NOMO-1 treated with DMSO at 0.1 percent for 48 hours (cell line): ENCODE data around the gene SLC16A10.

ENCODE experiments used
- DNase-seq: peaks from one replicate; lab custom pipeline; 2025; ENCODE audit not compliant: unreplicated experiment; lab: John Stamatoyannopoulos, UW

Gene SLC16A10

DNA sequence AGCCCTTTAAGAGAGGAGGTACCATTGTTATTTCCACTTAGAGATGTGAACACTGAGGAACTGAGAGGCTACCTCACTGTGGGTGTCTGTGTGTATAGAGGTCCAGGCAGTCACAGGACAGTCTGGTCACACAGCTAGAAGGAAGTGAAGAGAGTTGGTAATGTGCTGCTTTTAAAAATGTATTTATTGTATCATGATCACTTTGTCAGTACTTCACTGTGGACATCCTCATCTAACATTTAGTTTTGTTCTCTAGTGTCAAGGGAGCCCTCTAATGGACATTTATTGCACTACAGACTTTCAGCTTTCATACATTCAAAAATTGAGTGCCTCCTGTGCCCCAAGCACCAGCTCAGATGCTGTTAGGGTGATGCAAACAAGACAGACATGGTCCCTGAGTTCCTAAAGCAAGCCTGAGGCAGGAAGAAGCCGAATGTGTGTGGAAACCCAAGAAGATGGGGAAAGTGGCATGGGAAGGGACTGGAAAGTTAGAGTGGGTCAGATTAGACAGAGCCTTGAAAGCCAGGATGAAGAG, 123.0 kb downstream of the SLC16A10 start:
- DNase-seq = peak; percentile 51

DNA sequence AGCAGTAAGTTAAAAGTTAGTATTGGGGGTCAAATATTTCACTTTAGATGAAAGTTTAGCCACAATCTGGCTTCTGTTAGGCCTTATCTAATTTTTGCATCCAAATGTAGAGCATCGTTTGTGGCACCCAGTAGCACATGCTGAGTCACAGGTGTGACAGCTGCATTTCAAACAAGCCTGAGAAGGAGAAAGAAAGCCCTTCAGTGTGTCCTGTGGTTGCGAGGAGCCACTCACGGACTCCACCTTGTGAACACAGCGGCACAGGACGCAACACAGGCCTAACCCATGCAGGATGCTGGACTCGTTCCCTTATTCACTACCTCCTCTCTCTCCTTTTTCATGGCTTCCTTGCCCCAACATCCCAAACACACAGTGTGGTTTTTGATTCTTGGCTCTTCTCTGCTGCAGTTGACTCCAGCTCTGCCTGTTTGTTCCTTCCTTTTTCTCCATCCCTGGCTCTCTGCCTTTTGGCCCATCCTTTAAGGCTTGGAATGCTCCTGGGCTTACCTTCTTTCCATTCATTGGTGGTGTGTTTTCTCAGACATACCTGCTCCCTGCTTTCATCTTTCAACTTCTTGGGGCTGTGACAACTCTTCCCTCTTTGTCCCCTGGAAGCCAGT, 124.2 kb downstream of the SLC16A10 start:
- DNase-seq = no peak

DNA sequence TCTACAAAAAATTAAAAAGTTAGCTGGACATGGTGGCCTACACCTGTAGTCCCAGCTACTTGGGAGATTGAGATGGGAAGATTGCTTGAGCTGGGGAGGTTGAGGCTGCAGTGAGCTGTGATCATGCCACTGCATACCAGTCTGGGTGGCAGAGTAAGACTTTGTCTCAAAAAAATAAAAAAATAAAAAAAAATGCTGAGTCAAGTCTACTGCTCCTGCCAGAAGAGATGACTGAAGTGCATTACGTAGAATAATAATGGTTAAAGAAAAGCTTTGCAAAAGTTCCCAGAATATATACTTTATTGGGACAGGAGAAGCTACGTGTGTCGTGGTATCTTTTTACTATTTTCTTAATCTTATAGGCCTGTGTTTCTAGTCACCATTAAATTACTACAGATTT, 125.3 kb downstream of the SLC16A10 start:
- no peak for DNase-seq

DNA sequence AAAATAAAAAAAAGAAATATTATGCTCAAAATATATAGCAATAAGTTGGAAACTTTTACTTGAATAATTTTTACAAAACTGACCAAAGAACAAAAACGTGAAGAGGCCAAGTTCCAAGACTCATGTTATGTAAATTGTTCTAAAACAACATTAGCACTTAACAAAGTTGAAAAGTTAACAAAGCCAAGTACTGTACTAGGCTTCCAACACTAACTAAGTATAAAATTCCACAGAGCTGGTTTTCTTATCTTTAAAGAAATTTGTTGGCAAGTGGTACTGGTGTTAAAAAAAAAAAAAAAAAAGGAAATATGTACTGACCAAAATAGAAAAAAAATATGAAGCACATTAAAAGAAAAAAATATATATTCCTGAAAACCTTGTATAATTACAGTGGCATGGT, 127.8 kb downstream of the SLC16A10 start:
- no peak for DNase-seq

DNA sequence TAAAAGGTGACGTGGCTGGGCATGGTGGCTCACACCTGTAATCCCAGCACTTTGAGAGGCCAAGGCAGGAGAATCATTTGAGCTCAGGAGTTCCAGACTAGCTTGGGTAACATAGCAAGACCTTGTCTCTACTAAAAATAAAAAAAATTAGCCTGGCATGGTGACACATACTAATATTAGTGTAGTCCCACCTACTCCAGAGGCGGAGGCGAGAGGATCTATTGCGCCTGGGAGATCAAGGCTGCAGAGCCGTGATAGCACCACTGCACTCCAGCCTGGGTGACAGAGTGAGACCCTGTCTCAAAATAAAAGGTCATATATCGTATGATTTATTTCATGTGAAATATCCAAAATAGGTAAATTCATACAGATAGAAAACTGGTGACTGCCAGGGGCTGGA, 132.5 kb downstream of the SLC16A10 start:
- DNase-seq = no peak

DNA sequence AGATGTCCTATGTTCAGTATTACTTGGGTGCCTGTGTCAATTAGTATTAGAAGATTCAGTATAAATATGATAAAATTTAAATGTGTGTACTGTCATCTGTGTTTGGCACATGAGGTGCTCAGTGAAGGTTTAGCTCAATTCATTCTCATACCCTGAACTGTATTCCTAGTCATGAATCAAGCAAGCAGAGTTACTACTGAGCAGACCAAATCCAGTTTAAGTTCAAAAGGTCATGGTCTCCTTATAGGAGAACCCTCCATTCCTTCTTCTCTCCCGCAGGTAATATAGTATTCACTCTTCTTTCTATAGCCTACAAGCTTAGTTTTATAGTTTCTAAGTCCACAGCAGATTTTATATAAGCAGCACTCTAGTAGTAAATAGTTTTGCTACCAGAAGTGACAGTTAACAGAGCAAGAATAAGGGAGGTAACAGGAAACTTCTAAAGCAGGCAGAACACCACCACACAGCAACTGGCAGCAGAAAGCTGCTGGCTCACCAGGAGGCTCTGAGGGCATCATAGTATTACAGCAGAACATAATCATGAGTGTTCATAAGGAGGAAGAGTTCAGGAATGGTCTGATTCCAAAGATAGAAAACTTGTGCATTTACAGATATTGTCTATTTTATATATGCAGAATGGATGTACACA, 133.2 kb downstream of the SLC16A10 start:
- no peak for DNase-seq

DNA sequence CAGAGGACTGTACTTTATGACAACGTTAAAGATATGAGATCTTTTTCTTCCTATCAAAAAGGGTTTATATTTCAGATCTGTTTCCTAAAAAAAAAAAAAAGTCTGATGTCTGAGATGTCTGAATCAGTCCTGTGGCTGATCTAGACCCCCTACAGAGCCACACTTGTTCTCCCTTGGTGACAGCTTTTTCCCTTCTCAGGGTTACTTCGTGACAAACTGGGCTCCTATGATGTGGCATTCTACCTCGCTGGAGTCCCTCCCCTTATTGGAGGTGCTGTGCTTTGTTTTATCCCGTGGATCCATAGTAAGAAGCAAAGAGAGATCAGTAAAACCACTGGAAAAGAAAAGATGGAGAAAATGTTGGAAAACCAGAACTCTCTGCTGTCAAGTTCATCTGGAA, 134.5 kb downstream of the SLC16A10 start:
- no peak for DNase-seq

DNA sequence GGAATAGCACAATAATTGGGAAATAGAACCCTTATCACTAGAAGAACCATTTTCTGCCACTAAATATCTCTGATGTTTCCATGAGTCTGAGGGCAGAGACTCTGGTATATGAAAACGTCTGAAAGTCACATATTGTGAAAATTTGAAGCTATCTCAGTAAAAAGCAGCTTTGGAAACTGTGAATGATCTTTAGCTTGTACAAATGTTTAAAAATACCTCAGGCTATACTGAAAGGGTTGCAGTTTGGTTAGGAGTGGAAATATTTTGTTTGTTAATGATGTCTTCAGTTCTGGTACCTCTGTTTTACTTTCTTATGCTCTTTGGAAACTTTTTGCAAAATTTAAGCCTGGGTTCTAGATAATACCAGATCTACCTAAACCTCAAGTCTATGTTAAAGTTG, 135.0 kb downstream of the SLC16A10 start:
- no peak for DNase-seq

DNA sequence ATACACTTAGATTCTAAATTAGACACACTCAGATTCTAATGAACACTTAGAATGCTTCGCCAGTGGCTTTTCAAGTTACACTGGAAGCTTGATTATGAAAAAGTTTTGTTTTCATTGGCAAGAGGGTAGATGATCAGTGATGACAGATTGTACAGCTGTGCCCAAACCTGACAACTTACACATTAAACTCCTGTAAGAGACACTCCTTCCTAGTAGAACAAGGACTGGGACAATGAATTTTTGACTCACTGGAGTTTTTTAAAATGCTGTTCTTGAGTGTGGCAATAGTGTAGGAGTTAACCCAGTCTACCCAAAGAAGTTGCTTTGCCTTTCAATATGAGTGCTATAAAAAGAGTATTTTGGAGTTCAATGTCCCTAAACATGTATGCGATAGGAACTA, 140.8 kb downstream of the SLC16A10 start:
- no peak for DNase-seq

DNA sequence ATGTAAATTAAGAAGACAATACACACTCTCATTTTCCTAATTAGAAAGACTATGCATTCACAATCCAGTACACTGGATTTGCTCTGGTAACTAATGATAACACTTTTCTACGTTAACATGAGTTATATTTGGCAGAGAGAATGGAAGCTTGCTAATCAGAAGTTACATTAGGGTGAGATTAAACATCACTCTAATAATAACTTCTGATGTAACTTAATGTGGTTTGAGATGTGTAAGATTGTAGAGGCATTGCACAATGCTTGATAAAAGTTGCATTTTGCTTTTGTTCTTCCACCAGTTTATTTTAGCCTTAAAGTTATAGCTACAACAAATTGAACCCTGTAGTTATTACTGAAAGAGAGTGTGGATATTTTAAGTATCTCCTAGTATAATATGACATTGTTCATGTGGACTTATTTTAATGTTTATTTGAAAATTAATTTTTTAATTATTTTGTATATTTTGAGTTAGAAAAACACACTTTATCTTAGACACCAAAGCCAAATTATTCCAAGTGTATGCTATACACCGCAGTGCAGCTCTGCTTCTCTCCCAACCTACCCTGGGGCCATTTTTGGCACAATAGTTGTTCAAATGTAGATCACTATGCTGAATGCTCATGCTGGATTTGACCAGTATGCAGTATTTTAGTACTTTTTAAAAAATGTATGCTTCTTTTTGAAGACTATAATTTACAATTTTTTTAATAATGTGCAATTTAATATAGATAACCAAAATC, 143.2 kb downstream of the SLC16A10 start:
- peak; percentile 58 for DNase-seq

DNA sequence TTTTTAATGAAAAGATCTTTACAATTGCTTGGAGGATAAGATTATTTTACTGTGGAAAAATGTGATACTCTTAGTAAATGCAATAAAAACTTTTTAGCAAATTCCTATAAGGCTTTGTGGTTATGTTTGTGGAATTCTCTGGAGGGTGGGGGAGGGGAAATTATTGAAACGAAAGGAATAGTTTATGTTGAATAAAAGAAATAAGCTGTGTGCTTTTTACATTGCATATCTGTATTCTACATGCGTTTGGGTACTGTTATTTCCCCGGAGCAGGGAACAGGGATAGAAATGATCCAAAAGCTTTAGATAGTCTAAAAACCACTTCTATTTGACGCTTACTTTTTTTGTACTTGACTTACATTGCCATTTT, 143.8 kb downstream of the SLC16A10 start:
- no peak for DNase-seq

DNA sequence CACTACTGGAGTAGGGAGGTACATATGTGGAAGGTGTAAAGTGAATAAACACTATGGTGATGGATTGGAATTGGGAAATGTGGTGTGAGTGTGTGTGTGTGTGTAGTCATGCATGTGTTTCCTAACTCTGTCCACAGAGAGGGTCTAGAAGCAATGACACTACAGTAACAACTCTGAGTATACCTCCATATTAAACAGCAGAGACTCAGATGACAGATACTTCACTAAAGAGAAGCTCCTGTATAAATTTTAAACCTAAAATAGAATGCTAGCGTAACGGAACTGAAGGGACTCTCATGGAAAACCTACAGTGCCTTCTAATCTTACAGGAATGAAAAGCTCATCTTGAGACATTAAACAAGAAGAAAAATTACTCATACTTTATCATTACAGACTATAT, 150.5 kb downstream of the SLC16A10 start:
- no peak for DNase-seq

DNA sequence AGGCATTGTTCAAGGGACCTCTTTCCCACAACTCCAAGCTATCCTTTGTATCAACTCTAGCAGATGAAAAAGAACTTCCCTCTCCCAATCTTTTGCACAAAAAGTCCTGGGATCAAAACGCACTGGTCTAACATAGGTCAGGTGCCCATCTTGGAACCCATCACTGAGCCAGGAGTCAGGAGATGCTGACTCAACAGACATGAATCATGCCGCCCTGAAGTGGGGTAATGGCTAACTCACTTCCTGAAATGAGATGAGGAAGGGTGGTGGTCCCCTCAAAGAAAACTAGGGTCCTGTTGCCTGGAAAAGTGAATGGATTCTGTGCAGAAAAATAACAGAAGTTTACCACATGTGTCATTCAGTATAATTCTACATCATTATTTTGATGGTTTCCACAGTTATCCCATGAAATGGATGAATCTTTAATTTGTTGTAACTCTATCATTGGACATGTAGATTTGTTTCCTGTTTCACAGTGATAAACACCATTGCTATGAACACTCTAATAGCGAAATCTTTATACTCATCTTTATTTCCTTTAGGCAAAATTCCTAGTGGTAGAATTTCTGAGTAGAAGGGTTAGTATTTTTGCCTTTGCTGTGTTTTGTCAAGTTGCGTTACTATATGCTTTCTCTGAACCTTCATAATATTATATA, 151.3 kb downstream of the SLC16A10 start:
- DNase-seq = peak; percentile 13

DNA sequence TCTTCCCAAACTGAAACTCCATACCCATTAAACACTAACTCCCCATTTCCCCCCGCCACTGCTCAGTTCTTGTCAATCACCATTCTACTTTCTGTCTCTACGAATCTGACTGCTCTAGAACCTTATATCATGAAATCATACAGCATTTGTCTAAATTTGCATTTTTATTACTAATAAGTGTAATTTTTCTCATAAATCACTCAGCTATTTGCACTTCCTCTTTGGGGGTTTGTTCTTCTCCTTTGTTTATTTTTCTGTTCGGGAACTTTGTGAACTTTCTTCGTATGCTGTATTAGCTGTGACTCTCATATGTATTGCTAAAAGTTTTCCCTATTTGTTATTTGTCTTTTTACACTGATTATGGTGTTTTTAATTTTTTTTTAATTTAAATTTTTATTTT, 152.2 kb downstream of the SLC16A10 start:
- peak; percentile 39 for DNase-seq

DNA sequence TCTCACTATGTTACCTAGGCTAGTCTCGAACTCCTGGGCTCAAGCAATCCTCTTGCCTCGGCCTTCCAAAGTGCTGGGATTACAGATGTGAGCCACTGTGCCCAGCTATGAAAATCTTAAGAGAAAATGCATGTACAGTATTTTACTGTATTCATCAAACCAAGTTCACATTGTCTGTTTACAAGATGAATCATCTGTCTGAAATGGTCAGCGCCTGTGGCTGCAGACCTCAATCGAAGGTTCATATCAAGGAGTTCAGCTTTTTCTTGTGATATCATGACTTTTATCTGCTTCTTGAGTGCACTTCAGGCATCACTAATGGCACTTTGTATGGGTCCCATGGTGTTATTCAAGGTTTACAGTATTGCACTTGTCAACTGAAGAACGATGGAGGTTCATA, 155.1 kb downstream of the SLC16A10 start:
- DNase-seq = no peak

DNA sequence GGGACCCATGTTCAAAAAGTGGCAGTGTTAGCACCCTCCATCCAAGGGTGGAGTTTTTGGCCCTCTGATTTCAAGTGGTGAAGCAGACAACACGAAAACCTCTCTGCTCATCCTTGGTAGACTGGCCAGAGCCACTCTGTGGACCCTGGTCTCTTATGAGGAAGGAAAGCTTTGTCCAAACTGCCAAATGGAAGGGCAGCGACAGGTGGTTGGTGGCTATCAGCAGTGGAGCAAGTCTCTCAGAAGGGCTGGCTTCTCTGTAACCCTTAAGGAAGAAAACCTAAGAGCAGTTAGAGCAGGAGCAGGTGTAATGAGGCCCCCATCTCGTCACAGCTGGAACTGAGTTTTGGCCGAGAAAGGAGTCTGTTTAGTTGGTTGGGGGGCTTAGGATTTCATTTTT, 155.8 kb downstream of the SLC16A10 start:
- DNase-seq = no peak

DNA sequence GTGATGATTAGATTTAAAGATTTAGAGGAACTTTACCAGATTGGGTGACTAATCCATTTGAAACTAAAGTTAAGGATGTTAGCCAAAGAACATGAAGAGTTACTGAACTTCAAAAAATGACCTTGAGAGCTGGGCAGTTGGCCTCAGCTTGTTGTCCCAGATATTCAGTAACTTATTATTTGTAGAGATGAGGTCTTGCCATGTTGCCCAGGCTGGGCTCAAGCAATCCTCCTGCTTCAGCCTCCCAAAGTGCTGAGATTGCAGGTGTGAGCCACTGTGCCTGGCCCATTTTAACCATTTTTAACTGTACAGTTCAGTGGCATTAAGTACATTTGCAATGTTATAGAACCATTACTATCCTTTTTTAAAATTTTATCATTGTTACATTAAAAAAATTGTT, 161.5 kb downstream of the SLC16A10 start:
- DNase-seq = no peak

DNA sequence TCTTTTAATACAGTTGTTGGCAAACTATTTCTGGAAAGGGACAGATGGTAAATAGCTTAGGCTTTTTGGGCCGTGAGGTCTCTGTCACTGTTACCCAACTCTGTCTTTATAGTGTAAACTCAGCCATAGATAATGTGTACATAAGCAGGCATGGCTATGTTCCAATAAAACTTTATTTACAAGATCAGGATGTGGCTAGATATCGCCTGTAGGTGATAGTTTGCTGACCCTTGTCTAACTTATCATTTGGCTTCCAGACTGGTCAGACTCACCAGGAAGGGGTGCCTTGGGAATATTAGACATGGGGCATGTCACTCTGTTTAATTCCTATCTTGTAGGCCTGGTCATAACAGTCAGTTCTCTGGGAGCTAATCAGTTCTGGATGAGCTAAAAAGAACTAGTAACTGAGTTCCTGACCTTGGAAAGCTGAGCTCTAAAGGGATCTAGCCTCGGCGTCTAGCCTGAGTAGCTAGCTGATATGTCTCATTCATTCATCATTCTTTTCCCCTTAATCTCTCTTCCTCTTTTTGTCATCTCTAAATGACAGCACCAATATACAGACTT, 163.6 kb downstream of the SLC16A10 start:
- peak; percentile 39 for DNase-seq

DNA sequence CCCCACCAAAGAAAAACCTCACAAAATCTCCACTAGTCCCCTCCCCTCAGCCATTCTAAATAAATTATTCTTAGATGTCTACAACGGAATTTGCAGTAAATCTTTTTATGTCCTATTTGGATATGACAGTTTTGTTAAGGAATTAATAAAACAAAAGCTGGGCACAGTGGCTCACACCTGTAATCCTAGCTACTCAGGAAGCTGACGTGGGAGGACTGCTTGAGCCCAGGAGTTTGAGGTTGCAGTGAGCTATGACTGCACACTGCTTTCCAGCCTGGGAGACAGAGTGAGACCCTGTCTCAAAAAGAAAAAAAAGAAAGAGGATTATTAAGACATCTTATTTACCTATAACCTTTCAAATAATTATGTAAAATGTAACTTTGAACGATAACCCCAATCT, 165.4 kb downstream of the SLC16A10 start:
- DNase-seq = no peak

DNA sequence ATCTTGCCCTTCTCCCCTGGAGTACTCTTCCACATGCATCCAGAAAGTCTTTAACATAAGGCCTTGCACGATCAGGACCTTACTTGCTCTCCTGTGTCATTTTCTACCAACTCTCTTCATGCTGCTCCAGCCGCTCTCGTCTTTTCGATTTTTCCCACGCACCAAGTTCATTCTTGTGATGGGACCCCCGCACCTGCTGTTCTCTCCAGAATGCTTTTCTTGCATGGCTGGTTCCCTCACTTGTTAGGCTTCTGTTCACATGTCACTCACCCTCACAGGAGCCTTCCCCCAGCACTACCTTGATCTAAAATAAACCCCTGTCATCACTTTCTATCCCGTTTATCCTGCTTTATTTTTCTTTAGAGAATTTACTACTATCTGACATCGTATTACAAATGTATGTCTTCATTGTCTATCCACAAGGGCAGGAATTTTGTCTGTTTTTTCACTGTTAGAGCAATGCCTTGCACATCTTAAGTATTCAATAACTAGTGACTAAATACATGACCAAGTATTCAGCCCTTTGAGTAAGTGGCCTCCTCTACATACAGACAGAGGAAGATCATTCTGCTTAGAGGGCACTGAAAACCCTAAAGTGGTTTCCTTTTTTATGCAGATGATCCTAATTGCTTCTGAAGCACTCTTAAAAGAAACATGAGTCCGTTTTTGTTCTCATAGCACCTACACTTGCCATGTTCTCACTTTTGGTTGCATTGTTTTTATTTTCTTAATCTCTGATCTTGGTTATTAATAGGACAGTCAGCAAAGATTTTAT, 166.9 kb downstream of the SLC16A10 start:
- DNase-seq = no peak

DNA sequence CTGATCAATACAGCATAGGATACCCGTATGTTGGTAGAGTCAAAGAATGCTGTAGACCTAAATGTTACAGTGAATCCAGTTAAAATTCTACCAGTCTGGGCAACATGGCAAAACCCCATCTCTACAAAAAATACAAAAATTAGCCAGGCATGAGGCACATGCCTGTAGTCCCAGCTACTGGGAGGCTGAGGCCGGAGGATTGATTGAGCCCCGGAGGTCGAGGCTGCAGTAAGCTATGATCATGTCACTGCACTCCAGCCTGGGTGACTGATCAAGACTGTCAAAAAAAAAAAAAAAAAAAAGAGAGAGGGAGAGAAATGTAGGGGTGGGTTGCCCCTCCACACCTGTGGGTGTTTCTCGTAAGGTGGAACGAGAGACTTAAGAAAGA, 167.5 kb downstream of the SLC16A10 start:
- no peak for DNase-seq
